Measurements from ENCODE around the gene MAGEB10. TPM values are rescaled to one million over a fixed set of nuclear protein-coding genes. Genes with fewer than 3 reads are reported as not detected.

The MAGEB10 gene
- total RNA-seq, 1 experiment from 2014 or later: not detected

Other genes starting within 250 kb of the MAGEB10 start
- not detected in 2 replicates for gene DCAF8L2, start 217.6 kb upstream of the MAGEB10 start, total RNA-seq (2014; rRNA removed; shearing (Covaris generic); ENCODE audit: low replicate concordance)
- gene DCAF8L1, start 173.5 kb downstream of the MAGEB10 start, total RNA-seq (2014; rRNA removed; shearing (Covaris generic); ENCODE audit: low replicate concordance): not detected in 2 replicates